Smooth muscle cell (in vitro differentiated cells): Measurements from ENCODE around the gene ENC1. TPM values are rescaled to one million over a fixed set of nuclear protein-coding genes. Genes with fewer than 3 reads are reported as not detected.

Experiments
- DNase-seq: peaks from one replicate; lab custom pipeline; 2025; ENCODE audit not compliant: unreplicated experiment; lab: John Stamatoyannopoulos, UW
- H2AFZ ChIP-seq: fragments of 200-600 bp; sonication (generic); 2 replicates; pipeline ENCODE4 v1.6.0; 2016; ENCODE audit warnings: antibody characterized with exemption, low read depth, mild to moderate bottlenecking
- H3F3A ChIP-seq: fragments of 200-600 bp; sonication (generic); 2 replicates; pipeline ENCODE4 v1.6.0; 2017; ENCODE audit warnings: antibody characterized with exemption, low read depth
- H3K27ac ChIP-seq: fragments of 200-600 bp; sonication (generic); 2 replicates; pipeline ENCODE4 v1.5.1; 2016; ENCODE audit warnings: low read depth, mild to moderate bottlenecking
- H3K27me3 ChIP-seq: fragments of 200-600 bp; sonication (generic); 2 replicates; pipeline ENCODE4 v1.6.1; 2016; ENCODE audit warnings: low read depth, mild to moderate bottlenecking
- H3K36me3 ChIP-seq: fragments of 200-600 bp; sonication (generic); 2 replicates; pipeline ENCODE4 v1.5.1; 2016; ENCODE audit warnings: low read depth
- H3K4me1 ChIP-seq: fragments of 200-600 bp; sonication (generic); 2 replicates; pipeline ENCODE4 v1.5.1; 2016; ENCODE audit warnings: low read depth
- H3K4me2 ChIP-seq: fragments of 200-600 bp; sonication (generic); 2 replicates; pipeline ENCODE4 v1.6.0; 2016; ENCODE audit warnings: mild to moderate bottlenecking
- H3K4me3 ChIP-seq: fragments of 200-600 bp; sonication (generic); 2 replicates; pipeline ENCODE4 v1.5.1; 2016; ENCODE audit warnings: mild to moderate bottlenecking
- H3K79me2 ChIP-seq: fragments of 200-600 bp; sonication (generic); 2 replicates; pipeline ENCODE4 v1.6.0; 2016; ENCODE audit warnings: low read depth, mild to moderate bottlenecking
- H3K9ac ChIP-seq: fragments of 200-600 bp; sonication (generic); 2 replicates; pipeline ENCODE4 v1.6.0; 2016; ENCODE audit warnings: low read depth
- H3K9me3 ChIP-seq: fragments of 200-600 bp; sonication (generic); replicated peaks from 2 replicates; pipeline ENCODE4 v1.5.1; 2016; ENCODE audit warnings: low read depth
- H4K20me1 ChIP-seq: fragments of 200-600 bp; sonication (generic); 2 replicates; pipeline ENCODE4 v1.6.0; 2016; ENCODE audit warnings: low read depth
- WGBS: methylation state at CpG from one replicate; pipeline ENCODE4 v1.1.7; 2016; ENCODE audit warnings: low lambda C conversion rate; 5-methylcytosine and 5-hydroxymethylcytosine counted together
- polyA plus RNA-seq: library from polyadenylated mRNA; unstranded; fragments of >200 nt; fragmentation: Nextera tagmentation; extraction: Ambion mirVana; gene quantifications from 2 replicates; pipeline ENCODE4 v1.2.1, GENCODE V29; 2016
- total RNA-seq: library from RNA; depleted of rRNA; stranded (reverse); fragments of >200 nt; gene quantifications from 2 replicates; pipeline ENCODE4 v1.2.3, GENCODE V29; 2014
- TF ChIP-seq, protein P1 (sequence below): fragments of 200-600 bp; sonication (generic); IDR thresholded peaks from 2 replicates; pipeline ENCODE4 v1.5.1; 2017; ENCODE audit warnings: borderline replicate concordance, mild to moderate bottlenecking, antibody characterized with exemption; ENCODE audit not compliant: insufficient read depth, poor library complexity, severe bottlenecking

Gene ENC1
- total and polyA plus RNA-seq, 2 experiments from 2014 or later, result 17.4 to 110 TPM

DNA sequence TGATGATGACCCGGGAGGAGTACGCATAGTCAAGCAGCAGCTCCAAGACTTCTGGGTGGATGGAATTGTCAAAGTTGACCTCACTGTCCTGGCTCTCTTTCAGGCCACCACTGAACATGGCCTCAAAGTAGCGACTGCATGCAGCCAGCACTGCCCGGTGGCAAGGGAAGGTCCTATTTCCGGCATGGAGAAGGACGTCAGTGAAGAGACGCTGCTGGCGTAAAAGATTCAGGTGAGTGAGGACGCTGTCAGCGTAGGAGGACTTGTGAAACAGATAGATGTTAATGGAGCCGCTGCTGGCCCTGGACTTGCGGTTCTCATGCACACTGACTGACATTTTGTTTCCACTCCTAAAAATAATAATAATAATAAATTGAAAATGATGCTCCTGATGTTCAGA lies 4.4 kb downstream of the ENC1 start:
- Histone ChIP-seq H3K9me3 (no peaks in the 10 kb centered on the region), H3K4me1 (peaks cover 49% of the 10 kb centered on the region), H3K27ac (peak overlapping the region; percentile 11), H2AFZ (no peak overlapping the region), H3K27me3 (no peaks in the 10 kb centered on the region), H3K36me3 (no peaks in the 10 kb centered on the region), H3K4me3 (peak overlapping the region; percentile 72), H3K79me2 (peaks cover 74% of the 10 kb centered on the region), H3K4me2 (peak overlapping the region; percentile 90), H3F3A (peaks cover 34% of the 10 kb centered on the region), H4K20me1 (peaks cover 87% of the 10 kb centered on the region), H3K9ac (no peak overlapping the region)
- DNase-seq, result no peak
- 77% methylated on average over 12 of the region's 12 CpGs for WGBS
- TF ChIP-seq, protein P1, sequence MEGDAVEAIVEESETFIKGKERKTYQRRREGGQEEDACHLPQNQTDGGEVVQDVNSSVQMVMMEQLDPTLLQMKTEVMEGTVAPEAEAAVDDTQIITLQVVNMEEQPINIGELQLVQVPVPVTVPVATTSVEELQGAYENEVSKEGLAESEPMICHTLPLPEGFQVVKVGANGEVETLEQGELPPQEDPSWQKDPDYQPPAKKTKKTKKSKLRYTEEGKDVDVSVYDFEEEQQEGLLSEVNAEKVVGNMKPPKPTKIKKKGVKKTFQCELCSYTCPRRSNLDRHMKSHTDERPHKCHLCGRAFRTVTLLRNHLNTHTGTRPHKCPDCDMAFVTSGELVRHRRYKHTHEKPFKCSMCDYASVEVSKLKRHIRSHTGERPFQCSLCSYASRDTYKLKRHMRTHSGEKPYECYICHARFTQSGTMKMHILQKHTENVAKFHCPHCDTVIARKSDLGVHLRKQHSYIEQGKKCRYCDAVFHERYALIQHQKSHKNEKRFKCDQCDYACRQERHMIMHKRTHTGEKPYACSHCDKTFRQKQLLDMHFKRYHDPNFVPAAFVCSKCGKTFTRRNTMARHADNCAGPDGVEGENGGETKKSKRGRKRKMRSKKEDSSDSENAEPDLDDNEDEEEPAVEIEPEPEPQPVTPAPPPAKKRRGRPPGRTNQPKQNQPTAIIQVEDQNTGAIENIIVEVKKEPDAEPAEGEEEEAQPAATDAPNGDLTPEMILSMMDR, result no peak

- 83% methylated on average over 16 of the region's 16 CpGs for WGBS
- Histone ChIP-seq H3K9me3 (no peaks in the 10 kb centered on the region), H2AFZ (no peak overlapping the region), H3K27me3 (no peaks in the 10 kb centered on the region), H3K9ac (no peak overlapping the region), H3K4me2 (no peak overlapping the region), H3K79me2 (peaks cover 68% of the 10 kb centered on the region), H3F3A (peaks cover 39% of the 10 kb centered on the region), H3K4me3 (no peak overlapping the region), H3K36me3 (no peaks in the 10 kb centered on the region), H3K27ac (peak overlapping the region; percentile 31), H3K4me1 (peaks cover 63% of the 10 kb centered on the region), H4K20me1 (peaks cover 98% of the 10 kb centered on the region)
- TF ChIP-seq, protein P1, result no peak
- DNase-seq, result no peak
Observed at GRCh38 chr5:74634611-74635286, 5.8 kb downstream of the ENC1 start.

GRCh38 chr5:74633695-74634094 lies 6.8 kb downstream of the ENC1 start:
- Histone ChIP-seq H2AFZ (no peak overlapping the region), H3K27me3 (no peaks in the 10 kb centered on the region), H3K36me3 (no peaks in the 10 kb centered on the region), H3F3A (peaks cover 50% of the 10 kb centered on the region), H3K79me2 (peaks cover 58% of the 10 kb centered on the region), H3K27ac (peak overlapping the region; percentile 57), H3K9me3 (no peaks in the 10 kb centered on the region), H3K4me3 (no peak overlapping the region), H4K20me1 (peaks cover 98% of the 10 kb centered on the region), H3K4me2 (peak overlapping the region; percentile 52), H3K4me1 (peaks cover 68% of the 10 kb centered on the region), H3K9ac (no peak overlapping the region)
- TF ChIP-seq, protein P1, result no peak
- DNase-seq, result no peak
- WGBS, result 62% methylated on average over 9 of the region's 9 CpGs

GRCh38 chr5:74632947-74633356 lies 7.6 kb downstream of the ENC1 start:
- H3F3A ChIP-seq, result peaks cover 57% of the 10 kb centered on the region
- H3K4me3 ChIP-seq, result no peak overlapping the region
- no peaks in the 10 kb centered on the region for H3K36me3 ChIP-seq
- peaks cover 97% of the 10 kb centered on the region for H4K20me1 ChIP-seq
- no peaks in the 10 kb centered on the region for H3K27me3 ChIP-seq
- H3K27ac ChIP-seq, result peak overlapping the region; percentile 57
- no peaks in the 10 kb centered on the region for H3K9me3 ChIP-seq
- peaks cover 68% of the 10 kb centered on the region for H3K4me1 ChIP-seq
- peaks cover 55% of the 10 kb centered on the region for H3K79me2 ChIP-seq
- H3K9ac ChIP-seq, result no peak overlapping the region
- 65% methylated on average over 4 of the region's 4 CpGs for WGBS
- TF ChIP-seq, protein P1, result no peak
- no peak overlapping the region for H2AFZ ChIP-seq
- no peak for DNase-seq
- H3K4me2 ChIP-seq, result peak overlapping the region; percentile 52
